Endometrium (tissue), 2 donors: ENCODE data around the gene KCND3.

Experiments used
- FAIRE-seq: peaks from 2 replicates; lab custom pipeline; 2012; peaks lifted over from hg19 to GRCh38; lab: Jason Lieb, UNC
- donor health status: control.
- donor health status: control.

KCND3 gene

DNA sequence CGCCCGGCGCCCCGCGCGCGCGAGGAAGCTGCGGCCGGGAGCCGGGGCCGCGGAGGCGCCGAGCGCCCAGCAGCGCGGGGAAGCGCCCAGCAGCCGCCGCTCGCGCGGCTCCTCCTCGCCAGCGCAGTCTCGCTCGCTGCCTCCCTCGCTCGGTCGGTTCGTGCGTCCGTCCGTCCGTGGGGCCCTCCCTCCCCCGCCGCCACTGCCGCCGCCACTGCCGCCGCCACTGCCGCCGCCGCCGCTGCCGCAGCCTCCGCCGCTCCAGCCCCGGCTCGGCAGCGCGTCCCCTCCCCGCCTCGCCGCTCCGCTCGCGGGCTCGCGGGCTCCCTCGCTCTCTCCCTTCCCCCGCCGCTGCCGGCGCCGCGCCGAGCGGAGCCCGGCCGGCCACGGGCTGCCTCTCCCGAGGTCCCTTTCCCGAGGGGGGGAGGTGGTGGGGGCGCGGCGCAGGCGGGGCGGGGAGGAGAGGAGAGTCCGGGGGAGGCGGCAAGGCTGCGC lies at the start of gene KCND3:
Gene KCND3, minus strand, starts transcription at position 138 of the 495 bp plus-strand sequence.
- FAIRE-seq = no peak

DNA sequence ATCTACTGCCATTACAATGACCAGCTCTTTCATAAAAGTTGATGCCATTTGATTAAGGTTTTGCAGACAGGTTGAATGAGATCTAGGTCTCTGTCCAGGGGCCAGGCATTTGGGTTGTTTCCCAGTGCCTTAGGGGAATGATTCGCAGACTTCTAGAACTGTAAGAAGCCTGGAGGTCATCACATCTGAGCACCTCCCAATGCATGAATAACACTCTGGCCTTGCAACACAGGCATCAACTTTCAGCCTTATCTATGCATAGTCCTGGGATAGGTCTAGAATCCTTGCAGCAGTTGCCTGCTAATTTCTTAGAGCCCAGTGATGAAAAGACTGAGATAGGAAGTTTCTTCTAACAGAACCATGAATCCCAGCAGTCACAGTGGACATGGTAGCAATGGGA lies 44.8 kb upstream of the KCND3 start:
- FAIRE-seq = no peak

DNA sequence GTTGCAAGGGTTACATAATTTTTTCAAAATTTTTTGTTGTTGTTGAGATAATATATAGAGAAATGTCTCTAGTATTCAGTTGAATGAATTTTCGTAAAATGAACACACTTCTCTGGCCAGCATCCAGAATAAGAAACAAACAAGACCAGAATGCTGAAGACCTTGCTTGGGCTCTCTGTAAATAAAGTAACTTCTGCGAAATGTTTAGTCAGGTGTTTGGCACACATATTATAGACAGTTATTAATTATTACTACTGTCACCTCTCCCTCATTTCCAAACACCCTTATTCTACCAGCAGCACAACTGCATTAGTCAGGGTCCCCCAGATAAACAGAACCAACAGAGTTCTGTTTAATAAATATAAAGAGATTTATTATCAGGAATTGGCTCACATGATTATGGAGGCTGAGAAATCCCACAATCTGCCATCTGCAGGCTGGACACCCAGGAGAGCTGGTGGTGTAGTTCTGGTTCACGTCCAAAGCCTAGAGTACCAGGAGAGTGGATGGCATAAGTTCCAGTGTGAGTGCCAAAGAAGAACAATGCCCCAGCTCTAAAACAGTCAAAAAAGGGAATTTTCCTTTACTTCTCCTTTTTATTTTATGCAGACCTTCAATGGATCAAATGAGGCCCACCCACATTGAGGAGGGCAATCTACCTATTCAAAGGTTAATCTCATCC lies 44.1 kb upstream of the KCND3 start:
- FAIRE-seq = no peak

DNA sequence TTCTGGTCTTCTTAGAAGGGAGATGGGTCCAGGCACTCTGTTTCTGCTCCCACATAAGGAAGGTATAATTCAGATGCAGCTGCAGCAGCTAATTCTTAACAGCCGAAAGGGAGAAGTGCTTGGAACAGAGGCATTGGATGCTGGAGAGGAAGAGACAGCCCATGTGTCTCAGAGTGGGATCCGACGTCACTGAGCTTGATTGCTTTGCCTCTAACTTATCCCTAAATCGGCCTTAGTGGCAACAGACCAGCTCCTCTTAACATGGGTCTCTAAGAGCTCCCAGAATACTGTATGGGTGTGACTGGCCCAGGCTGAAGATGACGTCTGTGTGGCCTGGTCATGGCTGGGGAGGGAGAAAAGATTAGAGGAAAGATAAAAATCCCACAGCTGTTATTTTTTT lies 40.7 kb upstream of the KCND3 start:
- FAIRE-seq = no peak

DNA sequence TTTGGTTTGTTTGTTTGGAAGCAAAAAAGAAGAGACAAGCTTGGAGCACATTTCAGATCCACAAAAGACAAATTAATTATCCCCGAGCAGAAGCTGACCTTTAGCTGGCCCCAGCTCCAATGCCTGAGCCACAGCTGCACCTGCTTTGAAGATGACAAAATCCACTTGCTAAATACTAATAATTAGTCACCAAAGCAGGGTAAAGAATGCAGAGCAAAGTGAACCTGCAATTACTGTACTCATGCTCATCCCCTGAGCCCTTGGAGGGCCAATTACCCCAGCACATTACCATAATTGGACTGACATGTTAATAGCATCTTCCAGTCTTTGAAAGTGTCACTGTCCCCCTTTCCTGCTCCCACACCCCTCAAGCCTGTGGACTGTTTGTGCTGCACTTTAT lies 38.2 kb upstream of the KCND3 start:
- no peak for FAIRE-seq

DNA sequence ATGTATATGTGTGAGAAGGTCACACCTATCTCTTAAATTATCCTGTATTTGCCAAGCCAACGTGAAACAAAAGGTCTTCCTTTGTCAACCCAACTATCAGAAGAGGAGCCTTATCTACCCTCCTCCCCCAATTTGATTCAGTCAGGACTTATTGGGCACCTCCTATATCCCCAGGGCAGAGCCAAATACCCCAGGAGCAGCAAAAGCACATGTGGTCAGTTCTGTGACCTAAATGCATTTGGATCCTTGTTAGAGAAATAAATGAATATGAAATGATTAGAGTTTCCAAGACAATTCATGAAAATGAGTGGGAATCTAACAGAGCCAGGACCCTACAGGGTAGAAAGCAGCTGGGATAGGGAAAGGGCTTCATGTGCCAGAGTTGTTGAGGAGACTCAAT lies 37.0 kb upstream of the KCND3 start:
- FAIRE-seq = no peak

DNA sequence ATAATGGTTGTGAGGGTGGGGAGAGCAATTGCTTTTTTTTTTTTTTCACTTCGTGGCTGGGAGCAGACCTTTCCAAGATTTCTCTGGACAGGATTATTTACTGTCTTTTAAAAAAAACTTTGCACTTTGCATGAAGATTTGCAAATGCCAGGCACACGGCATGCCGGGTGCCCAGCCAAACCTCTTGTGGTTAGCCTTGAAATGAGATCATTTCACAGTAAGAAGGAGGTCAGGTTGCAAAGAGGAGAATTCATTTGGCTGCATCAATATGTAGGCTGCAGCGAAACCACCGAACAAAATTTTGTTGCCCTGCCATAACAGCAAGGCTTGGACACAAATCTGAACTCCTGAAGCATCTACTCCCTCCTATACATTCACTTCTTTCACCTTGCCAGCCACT lies 36.5 kb upstream of the KCND3 start:
- FAIRE-seq = no peak

DNA sequence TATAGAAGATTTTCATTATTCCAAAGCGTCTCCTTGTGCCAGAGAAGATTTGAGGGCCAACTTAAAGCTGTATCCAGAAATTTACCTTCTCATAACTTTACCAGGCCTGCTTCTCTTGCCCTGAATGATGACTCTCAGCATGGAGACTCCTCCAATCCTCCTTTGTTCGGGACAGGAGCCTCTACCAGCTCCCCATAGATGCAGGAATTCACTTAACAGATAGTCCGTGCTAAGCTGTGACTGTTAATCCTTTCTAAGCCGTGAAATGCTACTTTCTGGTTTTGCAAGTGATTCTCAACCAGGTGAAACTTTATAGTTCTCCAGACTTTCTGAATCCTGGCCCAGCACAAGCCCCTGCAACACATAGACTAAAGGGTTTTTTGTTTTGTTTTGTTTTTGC lies 31.8 kb upstream of the KCND3 start:
- FAIRE-seq = no peak

DNA sequence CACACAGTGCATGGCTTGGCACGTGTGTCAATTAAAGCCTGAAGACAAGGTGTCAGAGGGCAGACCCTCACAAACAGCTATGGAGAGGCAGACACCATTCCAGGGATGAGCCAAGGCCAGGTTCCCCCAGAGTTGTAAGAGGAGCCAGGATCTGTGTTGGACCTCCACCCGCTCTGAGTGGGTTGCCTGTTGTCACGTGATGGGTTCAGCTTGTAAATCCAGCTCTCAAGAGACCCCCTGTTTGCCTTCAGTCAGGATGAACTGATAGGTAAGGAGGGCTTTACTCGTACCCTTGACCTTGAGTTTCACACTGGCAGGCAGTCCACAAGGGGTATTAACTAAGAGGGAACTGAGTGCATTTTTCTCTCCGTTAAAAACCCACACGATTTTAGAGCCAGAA lies 27.7 kb upstream of the KCND3 start:
- no peak for FAIRE-seq

DNA sequence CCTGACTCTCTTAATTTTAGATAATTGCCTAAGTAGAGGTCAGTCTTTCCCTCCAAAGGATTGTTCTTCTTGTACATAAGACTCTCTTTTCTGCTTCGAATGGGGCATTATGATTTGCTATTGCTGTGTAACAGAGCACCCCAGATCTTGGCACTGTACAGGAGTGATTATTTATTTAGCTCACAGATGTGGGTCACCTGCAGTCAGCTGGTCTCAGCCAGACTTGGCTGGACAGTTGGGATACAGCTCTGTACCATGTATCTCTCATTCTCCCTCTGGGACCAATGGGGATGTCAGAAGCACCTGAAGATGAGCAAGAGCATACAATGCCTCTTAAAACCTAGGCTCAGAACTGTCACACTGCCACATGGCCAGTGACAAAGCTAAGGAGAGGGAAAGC lies 23.4 kb upstream of the KCND3 start:
- no peak for FAIRE-seq

DNA sequence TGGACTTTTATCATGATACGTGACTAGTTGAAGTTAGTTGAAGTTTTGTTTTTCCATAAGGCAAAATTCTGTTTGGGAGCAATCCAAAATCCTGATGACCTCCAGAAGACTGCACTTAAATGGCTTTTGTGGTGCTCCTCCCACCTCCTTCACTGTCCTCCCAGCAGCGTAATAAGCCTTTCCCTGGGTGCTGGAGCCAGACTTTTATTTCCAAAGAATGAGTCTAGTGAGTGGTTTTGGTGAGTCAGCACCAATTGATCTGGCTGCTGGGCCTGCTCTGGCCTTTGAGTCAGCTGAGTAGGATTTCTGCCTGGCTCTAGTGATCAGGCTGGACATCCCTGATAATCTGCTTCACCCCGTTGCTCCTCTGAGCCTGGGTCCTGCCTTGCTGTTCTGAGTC lies 21.7 kb upstream of the KCND3 start:
- no peak for FAIRE-seq

DNA sequence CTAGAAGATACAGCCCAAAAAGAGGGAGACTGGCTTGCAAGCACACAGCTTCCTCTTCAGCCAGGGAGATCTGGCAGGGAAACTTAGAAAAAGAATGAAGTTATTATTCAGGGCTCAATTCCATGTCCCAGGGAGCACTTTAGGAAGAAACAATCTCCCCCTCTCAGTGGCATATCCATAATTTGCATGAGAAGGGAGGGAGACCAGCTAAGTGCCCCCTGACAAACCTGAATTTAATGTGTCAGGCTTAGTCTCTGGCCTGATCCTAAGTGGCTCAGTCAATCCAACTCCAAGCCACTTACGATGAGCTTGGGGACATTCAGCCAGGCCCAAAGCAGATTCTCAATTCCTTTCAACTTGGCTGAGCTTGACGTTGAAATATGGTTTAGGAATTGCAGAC lies 17.7 kb upstream of the KCND3 start:
- FAIRE-seq = no peak

DNA sequence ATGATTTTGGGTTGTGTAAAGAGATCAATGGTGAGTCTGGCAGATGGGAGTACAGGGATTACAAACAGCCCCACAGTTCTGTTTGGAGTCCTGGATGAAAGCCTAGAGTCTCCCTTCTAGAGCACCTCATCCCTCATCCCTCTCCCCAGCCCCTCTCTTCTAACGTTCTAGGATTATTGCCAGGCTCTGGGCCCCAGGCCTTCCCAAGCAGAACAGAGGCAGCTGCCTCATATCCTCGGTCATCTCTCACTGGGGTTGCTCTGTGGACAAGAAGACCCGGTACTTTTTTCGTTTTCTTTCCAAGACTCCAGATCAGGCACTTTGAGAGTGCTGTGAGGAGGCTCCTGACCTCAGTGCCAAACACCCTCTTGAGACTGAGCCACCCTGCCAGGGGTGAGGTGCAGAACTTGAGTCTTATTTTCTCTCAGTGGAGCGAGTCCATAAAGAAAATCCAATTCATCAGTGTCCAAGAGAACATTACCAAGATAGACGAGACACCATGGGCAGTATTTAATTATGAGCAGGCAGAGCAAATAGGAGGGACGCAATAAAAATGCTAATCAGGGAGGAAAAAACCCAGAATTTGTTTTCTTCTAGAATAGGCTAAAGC lies 17.1 kb upstream of the KCND3 start:
- no peak for FAIRE-seq

DNA sequence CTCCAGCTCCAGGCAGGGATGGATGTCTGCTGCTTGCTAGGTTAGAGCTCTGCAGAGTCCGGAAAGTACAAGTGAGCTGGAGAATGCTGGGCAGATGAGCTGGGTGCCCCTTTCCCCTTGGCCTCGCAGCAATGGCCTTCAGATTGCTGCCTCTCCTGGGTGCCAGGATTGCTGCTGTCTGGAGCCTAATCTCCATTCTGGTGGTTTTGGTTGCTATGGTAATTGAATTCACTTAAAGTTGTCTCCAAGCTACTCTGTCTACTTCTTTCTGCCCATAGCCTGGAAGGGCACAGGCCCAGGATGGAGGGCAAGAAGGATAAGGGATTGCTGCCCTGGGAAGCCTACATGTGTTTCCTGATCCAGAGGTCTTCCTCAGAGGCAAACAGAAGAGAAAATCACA lies 14.6 kb upstream of the KCND3 start:
- FAIRE-seq = no peak

DNA sequence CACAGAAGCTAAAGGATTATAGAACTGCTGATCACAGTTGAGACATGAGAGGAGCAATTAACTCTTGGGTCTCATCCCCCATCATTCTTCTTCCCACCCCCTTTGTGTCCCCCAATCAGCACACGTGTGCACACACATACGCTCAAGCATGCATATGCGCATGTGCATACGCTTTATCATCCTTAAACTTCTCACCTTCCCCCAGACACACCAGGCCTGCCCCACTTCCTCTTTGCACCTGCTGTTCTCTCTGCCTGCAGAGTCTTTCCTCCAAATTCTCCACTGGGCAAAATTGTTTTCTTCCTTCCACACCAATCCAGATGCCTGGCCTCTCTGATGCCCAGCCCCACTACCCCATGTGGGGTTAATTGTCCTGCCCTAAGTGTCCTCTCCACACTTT lies 13.0 kb upstream of the KCND3 start:
- FAIRE-seq = no peak

DNA sequence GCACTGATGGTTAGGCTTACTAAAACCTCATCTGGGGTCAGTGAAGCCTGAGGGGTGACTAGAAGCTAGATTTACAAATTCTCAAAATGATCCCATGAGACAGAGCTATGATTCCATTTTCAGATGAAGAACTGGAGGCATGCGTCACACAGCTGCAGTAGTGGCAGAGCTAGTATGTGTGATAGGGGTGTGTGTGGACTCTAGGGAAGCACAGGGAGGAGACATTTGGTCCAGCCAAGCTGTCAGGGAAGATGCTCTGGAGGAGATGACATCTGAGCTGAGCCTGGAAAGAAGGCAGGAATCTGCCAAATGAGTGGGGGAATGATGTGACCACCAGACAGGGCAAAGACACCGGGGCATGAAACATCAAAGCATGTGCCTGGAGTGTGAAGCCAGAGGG lies 12.0 kb upstream of the KCND3 start:
- no peak for FAIRE-seq

DNA sequence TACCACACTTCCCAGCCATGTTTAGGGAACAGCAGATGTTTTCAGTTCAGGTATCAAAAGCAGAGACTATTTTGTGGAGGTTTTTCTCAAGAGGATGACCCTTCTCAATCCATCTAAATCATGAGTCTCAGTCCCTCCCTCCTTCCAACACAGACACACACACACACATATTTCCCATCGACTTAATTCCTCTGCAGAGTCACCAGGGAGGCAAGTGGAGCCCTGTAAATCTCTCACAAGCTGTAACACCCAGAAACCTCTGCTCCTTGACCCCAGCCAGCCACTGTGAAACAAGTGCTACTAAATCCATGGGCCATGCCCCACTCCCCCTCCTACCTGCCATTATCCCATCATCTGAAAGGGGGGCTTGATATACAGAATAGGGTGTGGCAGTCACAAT lies 10.6 kb upstream of the KCND3 start:
- no peak for FAIRE-seq

DNA sequence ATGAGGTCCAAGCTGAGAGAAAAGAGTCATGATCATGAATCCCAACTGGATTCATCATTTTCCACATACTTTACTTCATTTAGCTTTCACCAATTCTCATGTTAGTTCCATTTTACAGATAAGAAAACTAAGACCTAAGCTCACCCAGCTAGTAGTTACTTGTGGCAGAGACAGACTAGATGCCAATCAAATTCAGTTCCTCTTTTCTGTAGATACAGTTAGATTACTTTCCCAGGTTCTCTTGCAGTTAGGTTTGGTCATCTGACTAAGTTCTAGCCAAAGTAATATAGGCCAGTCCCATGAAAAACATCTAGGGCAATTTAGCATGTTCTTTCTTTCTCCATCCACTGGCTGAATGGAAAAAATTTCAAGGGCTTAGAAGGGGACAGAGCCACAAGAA lies 8.9 kb upstream of the KCND3 start:
- no peak for FAIRE-seq

DNA sequence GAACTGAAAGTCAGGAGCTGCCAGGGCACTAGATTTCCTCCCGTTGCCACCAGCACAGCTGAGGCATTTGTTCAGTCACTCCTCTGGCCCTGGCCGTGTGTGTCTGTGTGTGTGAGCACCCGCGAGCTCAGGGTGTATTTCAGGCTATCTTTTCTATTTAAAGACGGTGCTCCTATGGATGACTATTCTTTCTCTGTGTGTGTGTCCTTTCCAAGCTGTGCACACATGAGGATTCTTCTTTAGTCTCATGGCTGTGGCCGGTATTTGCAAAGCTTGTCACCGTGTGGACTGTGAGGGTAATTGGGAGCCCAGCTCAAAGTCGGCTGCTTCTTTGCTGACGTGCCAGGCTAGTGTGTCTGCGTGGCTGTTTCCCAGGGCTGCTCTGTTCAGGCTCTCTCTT lies 3.0 kb upstream of the KCND3 start:
- no peak for FAIRE-seq

DNA sequence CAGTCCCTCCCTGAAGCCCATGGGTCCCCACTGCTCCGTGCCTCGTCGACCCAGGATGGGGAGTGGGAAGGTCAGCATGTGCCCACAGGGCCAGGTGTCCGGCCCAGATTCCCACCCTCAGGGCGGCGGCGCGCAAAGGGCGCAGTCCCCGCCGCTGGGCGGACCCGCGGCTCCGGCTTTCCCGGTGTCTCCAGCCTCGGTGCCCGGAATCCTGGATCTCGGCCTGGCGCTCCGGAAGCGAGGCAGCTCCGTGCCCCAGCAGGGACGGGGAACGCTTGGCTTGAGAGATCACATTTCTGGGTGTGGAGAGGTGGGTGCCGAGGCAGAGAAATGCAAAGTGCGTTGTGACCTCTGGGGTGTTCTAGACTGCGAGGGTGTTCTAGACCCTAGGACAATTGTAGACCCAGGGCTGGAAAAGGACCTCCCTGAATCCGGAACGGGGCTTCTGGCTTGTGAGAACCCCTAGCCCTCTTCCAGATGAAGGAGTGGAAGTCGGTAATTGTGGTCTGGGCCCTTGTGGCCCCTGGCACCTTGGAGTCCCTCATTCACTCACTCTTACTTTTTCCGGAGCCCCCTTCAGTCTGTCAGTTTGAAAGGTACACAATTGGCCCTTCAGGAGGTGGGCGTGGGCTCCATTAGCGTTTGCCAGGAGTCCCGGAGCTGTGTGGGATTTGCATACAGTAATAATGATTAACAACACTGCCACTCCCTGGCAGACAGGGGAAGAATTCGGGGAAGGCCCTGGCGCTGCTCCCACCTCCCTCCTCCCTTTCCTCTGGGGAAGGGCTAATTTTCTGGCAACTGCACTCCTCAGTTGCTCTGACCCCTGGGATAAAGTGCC lies 1.6 kb upstream of the KCND3 start:
- FAIRE-seq = no peak

DNA sequence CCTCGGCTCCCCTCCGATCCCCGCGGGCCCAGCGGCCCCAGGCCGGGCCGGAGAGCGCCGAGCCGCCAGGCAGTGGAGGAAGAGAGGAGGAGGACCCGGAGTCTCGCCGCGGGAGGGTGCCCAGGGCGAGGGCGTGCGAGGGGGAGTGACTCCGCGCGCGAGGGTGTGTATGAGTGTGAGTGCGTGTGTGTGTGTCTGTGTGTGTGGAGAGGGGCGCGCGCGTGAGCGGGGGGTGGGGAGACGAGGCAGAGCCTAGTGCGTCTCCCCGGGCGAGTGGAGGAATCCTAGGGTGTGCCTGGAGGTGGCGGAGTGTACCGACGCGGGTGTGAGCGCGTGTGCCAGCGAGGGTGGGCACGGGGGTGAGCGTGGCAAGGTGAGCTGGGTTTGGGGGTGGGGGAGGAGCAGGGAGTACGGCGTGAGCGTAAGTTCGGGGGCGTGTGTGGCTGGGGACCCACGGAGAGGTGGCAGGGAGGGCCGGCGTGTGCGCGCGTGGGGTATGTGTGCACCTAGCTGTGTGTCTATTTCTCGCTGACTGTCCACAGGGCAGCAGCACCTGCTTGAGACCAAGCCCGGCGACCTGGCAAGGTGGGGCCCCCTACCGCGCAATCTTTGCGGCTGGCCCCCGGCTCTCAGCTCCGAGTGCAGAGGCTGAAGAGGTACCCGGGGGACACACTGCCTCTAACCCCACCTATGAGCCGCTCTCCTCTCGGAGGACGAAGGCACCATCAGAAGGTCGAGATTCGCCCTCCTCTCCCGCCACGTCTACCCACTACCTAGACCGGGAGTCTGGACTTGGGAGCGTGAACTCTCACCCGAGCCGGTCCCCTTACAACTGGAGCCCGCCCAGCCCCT lies 784 bp upstream of the KCND3 start:
- no peak for FAIRE-seq

DNA sequence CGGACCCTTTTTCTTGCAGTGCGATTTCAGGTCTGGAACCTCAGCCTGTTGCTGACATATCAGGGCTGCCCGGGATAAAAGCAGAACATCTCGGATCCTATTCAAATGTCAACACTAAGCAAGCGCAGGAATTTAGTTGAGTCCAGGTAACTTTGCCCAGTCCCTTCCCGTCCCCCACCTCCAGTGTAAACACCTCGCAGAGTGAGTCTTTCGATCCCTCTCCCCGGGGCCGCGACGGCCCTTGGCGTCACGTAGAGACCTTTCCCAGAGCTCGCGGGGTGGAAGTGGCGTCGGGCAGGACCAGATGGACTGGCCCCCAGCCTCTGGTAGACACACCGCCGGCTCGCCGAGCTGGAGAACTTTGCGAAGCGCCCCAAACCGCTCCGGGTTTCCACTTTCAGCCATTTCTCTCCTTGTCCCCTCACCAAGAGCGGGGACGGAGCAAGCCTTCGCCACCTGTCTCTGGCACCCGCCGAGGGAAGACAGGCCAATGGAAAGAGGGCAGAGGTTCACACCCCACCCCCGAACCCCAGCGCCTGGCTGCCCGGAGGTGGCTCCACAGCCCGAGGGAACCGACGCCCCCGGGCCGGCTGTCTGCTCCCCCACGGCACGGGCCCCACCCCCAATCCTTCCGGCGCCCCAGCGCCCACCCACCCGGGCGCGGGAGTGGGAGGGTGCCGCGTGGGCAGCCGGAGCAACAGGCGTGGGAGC lies 570 bp downstream of the KCND3 start:
- no peak for FAIRE-seq
